Loucy (cell line): ENCODE measurements around the gene IER5.

ENCODE experiments used
- H2AFZ ChIP-seq: fragments of 200-600 bp; sonication (generic); 2 replicates; pipeline ENCODE4 v1.6.0; 2016; ENCODE audit warnings: antibody characterized with exemption, mild to moderate bottlenecking, low read length, moderate library complexity
- H3F3A ChIP-seq: fragments of 200-600 bp; 2 replicates; pipeline ENCODE4 v1.6.0; 2016; ENCODE audit warnings: antibody characterized with exemption, low read depth, mild to moderate bottlenecking
- H3K27me3 ChIP-seq: fragments of 200-600 bp; sonication (generic); 2 replicates; pipeline ENCODE4 v1.6.1; 2014; ENCODE audit warnings: low read length, mild to moderate bottlenecking; ENCODE audit not compliant: insufficient read depth, poor library complexity, severe bottlenecking
- H3K36me3 ChIP-seq: fragments of 200-600 bp; sonication (generic); 2 replicates; pipeline ENCODE4 v1.6.1; 2016; ENCODE audit warnings: low read length; ENCODE audit not compliant: insufficient read depth
- H3K4me1 ChIP-seq: fragments of 200-600 bp; sonication (generic); 2 replicates; pipeline ENCODE4 v1.5.1; 2014; ENCODE audit warnings: low read length, mild to moderate bottlenecking; ENCODE audit not compliant: insufficient read depth, poor library complexity, severe bottlenecking
- H3K4me2 ChIP-seq: fragments of 200-600 bp; sonication (generic); 2 replicates; pipeline ENCODE4 v1.6.0; 2014; ENCODE audit warnings: antibody characterized with exemption, low read length, low read depth, mild to moderate bottlenecking; ENCODE audit not compliant: poor library complexity, severe bottlenecking
- H3K4me3 ChIP-seq: fragments of 200-600 bp; sonication (generic); 2 replicates; pipeline ENCODE4 v1.5.1; 2014; ENCODE audit warnings: low read length, mild to moderate bottlenecking, mixed read lengths; ENCODE audit not compliant: poor library complexity, severe bottlenecking
- H3K79me2 ChIP-seq: fragments of 200-600 bp; sonication (generic); 2 replicates; pipeline ENCODE4 v1.6.1; 2014; ENCODE audit warnings: low read length; ENCODE audit not compliant: insufficient read depth
- H3K9ac ChIP-seq: fragments of 200-600 bp; sonication (generic); 2 replicates; pipeline ENCODE4 v1.6.0; 2014; ENCODE audit warnings: mild to moderate bottlenecking, low read depth, low read length, moderate library complexity; ENCODE audit not compliant: poor library complexity, severe bottlenecking
- H3K9me2 ChIP-seq: fragments of 200-600 bp; sonication (generic); replicated peaks from 2 replicates; pipeline ENCODE4 v1.6.1; 2016; ENCODE audit warnings: low read depth, low read length, mixed read lengths
- H3K9me3 ChIP-seq: fragments of 200-600 bp; sonication (generic); 2 replicates; pipeline ENCODE4 v1.6.1; 2014; ENCODE audit warnings: mild to moderate bottlenecking, antibody characterized with exemption, low read length, low read depth; ENCODE audit not compliant: insufficient read depth
- H4K20me1 ChIP-seq: fragments of 200-600 bp; sonication (generic); 2 replicates; pipeline ENCODE4 v1.6.0; 2014; ENCODE audit warnings: antibody characterized with exemption, low read length, mild to moderate bottlenecking; ENCODE audit not compliant: insufficient read depth, poor library complexity, severe bottlenecking
- CTCF ChIP-seq: fragments of 200-600 bp; sonication (generic); conservative IDR thresholded peaks from 2 replicates; pipeline ENCODE4 v1.5.1; 2014; ENCODE audit warnings: mild to moderate bottlenecking, antibody characterized with exemption, low read length
- EZH2phosphoT487 ChIP-seq: fragments of 200-600 bp; IDR thresholded peaks from 2 replicates; pipeline ENCODE4 v1.6.1; 2018; ENCODE audit warnings: antibody characterized with exemption, mild to moderate bottlenecking, moderate library complexity, borderline replicate concordance

IER5 gene

GRCh38 chr1:181122222-181122621 lies 33.7 kb downstream of the IER5 start:
- H3K9me3 ChIP-seq: no peaks in the 10 kb centered on the region
- H3F3A ChIP-seq: no peaks in the 10 kb centered on the region
- no peaks in the 10 kb centered on the region for H3K36me3 ChIP-seq
- H3K4me1 ChIP-seq: peaks cover 4% of the 10 kb centered on the region
- H3K9ac ChIP-seq: no peak overlapping the region
- no peaks in the 10 kb centered on the region for H3K27me3 ChIP-seq
- no peaks in the 10 kb centered on the region for H4K20me1 ChIP-seq
- H3K4me3 ChIP-seq: no peak overlapping the region
- no peaks in the 10 kb centered on the region for H3K9me2 ChIP-seq
- no peak overlapping the region for H2AFZ ChIP-seq
- no peaks in the 10 kb centered on the region for H3K79me2 ChIP-seq
- H3K4me2 ChIP-seq: no peak overlapping the region
- TF ChIP-seq CTCF (no peak), EZH2phosphoT487 (no peak)

GRCh38 chr1:181123173-181123572 lies 34.7 kb downstream of the IER5 start:
- H3K9me2 ChIP-seq: no peaks in the 10 kb centered on the region
- H2AFZ ChIP-seq: no peak overlapping the region
- H3K79me2 ChIP-seq: no peaks in the 10 kb centered on the region
- no peaks in the 10 kb centered on the region for H3K36me3 ChIP-seq
- H3K9ac ChIP-seq: no peak overlapping the region
- H4K20me1 ChIP-seq: no peaks in the 10 kb centered on the region
- TF ChIP-seq EZH2phosphoT487: no peak
- no peak for TF ChIP-seq CTCF
- peaks cover 9% of the 10 kb centered on the region for H3K4me1 ChIP-seq
- no peaks in the 10 kb centered on the region for H3F3A ChIP-seq
- H3K27me3 ChIP-seq: no peaks in the 10 kb centered on the region
- H3K4me3 ChIP-seq: no peak overlapping the region
- no peak overlapping the region for H3K4me2 ChIP-seq
- no peaks in the 10 kb centered on the region for H3K9me3 ChIP-seq

GRCh38 chr1:181124291-181124751 lies 35.8 kb downstream of the IER5 start:
- Histone ChIP-seq H3K9me3 (no peaks in the 10 kb centered on the region), H3K9me2 (no peaks in the 10 kb centered on the region), H3K27me3 (no peaks in the 10 kb centered on the region), H4K20me1 (no peaks in the 10 kb centered on the region), H2AFZ (no peak overlapping the region), H3K36me3 (no peaks in the 10 kb centered on the region), H3K79me2 (no peaks in the 10 kb centered on the region), H3K4me1 (peaks cover 20% of the 10 kb centered on the region), H3K4me3 (no peak overlapping the region), H3F3A (no peaks in the 10 kb centered on the region), H3K4me2 (no peak overlapping the region), H3K9ac (no peak overlapping the region)
- TF ChIP-seq CTCF: no peak
- no peak for TF ChIP-seq EZH2phosphoT487
